Amniotic stem cell (primary cell): Measurements from ENCODE around the gene MTO1.
"Not testable (repeated sequence)": the region's sequence is repeated elsewhere in the genome, so short reads cannot be mapped to it uniquely, and the experiment has no call there.

ENCODE experiments used
- DNase-seq: peaks from one replicate; lab custom pipeline; 2025; lab: John Stamatoyannopoulos, UW

The MTO1 gene

GRCh38 chr6:73503027-73503772 lies 41.7 kb downstream of the MTO1 start:
- no peak for DNase-seq

- DNase-seq: no peak
Measured at GRCh38 chr6:73504160-73504559, 42.6 kb downstream of the MTO1 start.

- no peak for DNase-seq
Measured at GRCh38 chr6:73505142-73505541, 43.6 kb downstream of the MTO1 start.

- DNase-seq: not testable (repeated sequence)
Measured at GRCh38 chr6:73505705-73506104, 44.2 kb downstream of the MTO1 start.

GRCh38 chr6:73506246-73506645 lies 44.7 kb downstream of the MTO1 start:
- DNase-seq: no peak

GRCh38 chr6:73508776-73509175 lies 47.2 kb downstream of the MTO1 start:
- DNase-seq: no peak

DNA sequence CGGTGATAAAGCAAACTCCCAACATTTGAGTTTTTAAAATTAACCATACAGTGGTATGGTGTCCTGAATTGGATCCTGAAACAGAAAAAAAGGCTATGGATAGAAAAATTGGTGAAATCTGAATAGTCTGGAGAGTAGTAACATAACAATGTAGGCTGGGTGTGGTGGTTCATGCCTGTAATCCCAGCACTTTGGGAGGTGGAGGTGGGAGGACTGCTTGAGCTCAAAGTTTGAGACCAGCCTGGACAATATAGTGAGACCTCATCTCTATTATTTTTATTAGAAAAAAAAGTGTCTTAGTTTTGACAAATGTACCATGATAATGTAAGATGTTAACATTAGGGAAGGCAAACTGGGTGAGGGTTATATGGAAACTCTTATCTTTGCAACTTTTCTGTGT lies 48.3 kb downstream of the MTO1 start:
- no peak for DNase-seq

GRCh38 chr6:73511796-73512195 lies 50.3 kb downstream of the MTO1 start:
- DNase-seq: no peak

GRCh38 chr6:73513496-73513854 lies 51.9 kb downstream of the MTO1 start:
- no peak for DNase-seq

- no peak for DNase-seq
Measured at GRCh38 chr6:73514746-73515110, 53.2 kb downstream of the MTO1 start.

- no peak for DNase-seq
Measured at GRCh38 chr6:73515204-73515655, 53.7 kb downstream of the MTO1 start.

DNA sequence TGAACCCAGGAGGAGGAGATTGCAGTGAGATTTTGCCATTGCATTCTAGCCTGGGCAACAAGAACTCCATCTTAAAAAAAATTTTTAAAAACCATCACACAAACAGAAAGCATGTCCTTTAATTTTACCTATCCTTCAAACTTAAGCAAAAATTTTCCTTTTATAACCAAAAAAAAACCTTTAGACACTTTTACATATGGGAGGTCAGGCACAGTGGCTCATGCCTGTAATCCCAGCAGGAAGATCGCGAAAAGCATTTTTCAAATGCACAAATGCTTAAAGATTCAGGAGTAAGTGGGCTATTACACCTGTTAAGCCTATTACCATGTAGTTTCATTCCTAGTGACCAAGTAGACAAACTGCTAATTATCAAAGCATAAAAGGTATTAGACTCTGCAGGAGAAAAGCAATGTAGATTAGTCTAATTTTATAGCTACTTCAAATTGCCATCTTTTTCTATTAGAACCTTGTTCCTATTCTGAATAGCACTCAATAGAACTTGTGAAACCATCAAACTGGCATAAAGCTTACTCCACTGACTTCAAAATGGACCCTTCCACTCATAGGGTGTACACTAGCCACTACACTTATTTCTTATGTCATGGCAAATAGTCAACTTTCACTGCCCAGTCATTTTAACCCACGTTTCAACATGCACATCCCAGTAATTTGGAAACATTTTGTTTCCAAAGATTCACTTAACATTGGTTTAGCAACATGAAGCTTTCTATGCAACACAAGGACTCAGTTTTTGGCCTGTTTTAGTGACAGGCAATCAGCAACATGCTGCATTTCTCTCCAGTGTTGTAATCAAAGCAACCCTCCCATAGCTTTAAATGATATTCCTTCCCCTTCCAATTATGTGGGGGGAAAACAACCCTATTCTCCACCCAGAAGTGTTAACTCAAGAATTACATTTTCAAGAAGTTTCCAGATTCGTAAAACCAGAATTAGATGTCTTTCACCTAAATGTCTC lies 55.3 kb downstream of the MTO1 start:
- no peak for DNase-seq

- DNase-seq: not testable (repeated sequence)
Measured at GRCh38 chr6:73518100-73518981, 56.8 kb downstream of the MTO1 start.

- not testable (repeated sequence) for DNase-seq
Measured at GRCh38 chr6:73518982-73519881, 57.7 kb downstream of the MTO1 start.

DNA sequence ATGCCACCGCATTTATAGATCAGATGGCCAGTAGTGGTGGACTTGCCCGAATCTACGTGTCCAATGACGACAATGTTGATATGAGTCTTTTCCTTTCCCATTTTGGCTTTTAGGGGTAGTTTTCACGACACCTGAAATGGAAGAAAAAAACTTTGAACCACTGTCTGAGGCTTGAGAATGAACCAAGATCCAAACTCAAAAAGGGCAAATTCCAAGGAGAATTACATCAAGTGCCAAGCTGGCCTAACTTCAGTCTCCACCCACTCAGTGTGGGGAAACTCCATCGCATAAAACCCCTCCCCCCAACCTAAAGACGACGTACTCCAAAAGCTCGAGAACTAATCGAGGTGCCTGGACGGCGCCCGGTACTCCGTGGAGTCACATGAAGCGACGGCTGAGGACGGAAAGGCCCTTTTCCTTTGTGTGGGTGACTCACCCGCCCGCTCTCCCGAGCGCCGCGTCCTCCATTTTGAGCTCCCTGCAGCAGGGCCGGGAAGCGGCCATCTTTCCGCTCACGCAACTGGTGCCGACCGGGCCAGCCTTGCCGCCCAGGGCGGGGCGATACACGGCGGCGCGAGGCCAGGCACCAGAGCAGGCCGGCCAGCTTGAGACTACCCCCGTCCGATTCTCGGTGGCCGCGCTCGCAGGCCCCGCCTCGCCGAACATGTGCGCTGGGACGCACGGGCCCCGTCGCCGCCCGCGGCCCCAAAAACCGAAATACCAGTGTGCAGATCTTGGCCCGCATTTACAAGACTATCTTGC lies 58.6 kb downstream of the MTO1 start:
- DNase-seq: peak; percentile 70

DNA sequence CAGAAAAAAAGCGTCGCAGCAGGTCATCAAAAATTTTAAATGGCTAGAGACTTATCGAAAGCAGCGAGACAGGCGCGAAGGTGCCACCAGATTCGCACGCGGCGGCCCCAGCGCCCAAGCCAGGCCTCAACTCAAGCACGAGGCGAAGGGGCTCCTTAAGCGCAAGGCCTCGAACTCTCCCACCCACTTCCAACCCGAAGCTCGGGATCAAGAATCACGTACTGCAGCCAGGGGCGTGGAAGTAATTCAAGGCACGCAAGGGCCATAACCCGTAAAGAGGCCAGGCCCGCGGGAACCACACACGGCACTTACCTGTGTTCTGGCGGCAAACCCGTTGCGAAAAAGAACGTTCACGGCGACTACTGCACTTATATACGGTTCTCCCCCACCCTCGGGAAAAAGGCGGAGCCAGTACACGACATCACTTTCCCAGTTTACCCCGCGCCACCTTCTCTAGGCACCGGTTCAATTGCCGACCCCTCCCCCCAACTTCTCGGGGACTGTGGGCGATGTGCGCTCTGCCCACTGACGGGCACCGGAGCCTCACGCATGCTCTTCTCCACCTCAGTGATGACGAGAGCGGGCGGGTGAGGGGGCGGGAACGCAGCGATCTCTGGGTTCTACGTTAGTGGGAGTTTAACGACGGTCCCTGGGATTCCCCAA lies 59.3 kb downstream of the MTO1 start, which contains the start of gene EEF1A1:
Gene EEF1A1, minus strand, starts transcription at position 345 of the 663 bp plus-strand sequence. CDS start 1,006 bp downstream, outside the sequence.
- DNase-seq: peak; percentile 99

- peak; percentile 67 for DNase-seq
Measured at GRCh38 chr6:73521351-73521985, 59.9 kb downstream of the MTO1 start.

- DNase-seq: no peak
Measured at GRCh38 chr6:73523434-73524123, 62.0 kb downstream of the MTO1 start.
